ENCODE data around the gene GARIN1A.
"Not testable (repeated sequence)": the region's sequence is repeated elsewhere in the genome, so short reads cannot be mapped to it uniquely, and the experiment has no call there.

The GARIN1A gene

GRCh38 chr7:128683738-128684137 is 11.6 kb downstream of the GARIN1A start:
- not testable (repeated sequence) for DNase-seq (ENCODE audit: low spot score)

GRCh38 chr7:128687131-128687530 is 15.0 kb downstream of the GARIN1A start:
- DNase-seq (ENCODE audit: low spot score) = no peak

GRCh38 chr7:128688492-128688891 is 16.4 kb downstream of the GARIN1A start:
- no peak for DNase-seq (ENCODE audit: low spot score)

- not testable (repeated sequence) for DNase-seq (ENCODE audit: low spot score)
These were observed 17.3 kb downstream of the GARIN1A start for GRCh38 chr7:128689161-128689935.

- no peak for DNase-seq (ENCODE audit: low spot score)
These were observed 19.1 kb downstream of the GARIN1A start for GRCh38 chr7:128691227-128691626.

- DNase-seq (ENCODE audit: low spot score) = no peak
These were observed 20.7 kb downstream of the GARIN1A start for GRCh38 chr7:128692623-128693270.

- no peak for DNase-seq (ENCODE audit: low spot score)
These were observed 21.4 kb downstream of the GARIN1A start for GRCh38 chr7:128693373-128694015.

- no peak for DNase-seq (ENCODE audit: low spot score)
These were observed 22.6 kb downstream of the GARIN1A start for GRCh38 chr7:128694738-128695137.

- DNase-seq (ENCODE audit: low spot score) = peak; percentile 72
These were observed 25.3 kb downstream of the GARIN1A start for GRCh38 chr7:128697302-128697905.

- no peak for DNase-seq (ENCODE audit: low spot score)
These were observed 27.2 kb downstream of the GARIN1A start for GRCh38 chr7:128699196-128699712.

- no peak for DNase-seq (ENCODE audit: low spot score)
These were observed 27.8 kb downstream of the GARIN1A start for GRCh38 chr7:128699895-128700294.

- no peak for DNase-seq (ENCODE audit: low spot score)
These were observed 29.1 kb downstream of the GARIN1A start for GRCh38 chr7:128701062-128701785.

- DNase-seq (ENCODE audit: low spot score) = no peak
These were observed 31.6 kb downstream of the GARIN1A start for GRCh38 chr7:128703609-128704241.

GRCh38 chr7:128705891-128706333 is 33.8 kb downstream of the GARIN1A start:
- no peak for DNase-seq (ENCODE audit: low spot score)

GRCh38 chr7:128707752-128708151 is 35.7 kb downstream of the GARIN1A start:
- DNase-seq (ENCODE audit: low spot score) = no peak

- DNase-seq (ENCODE audit: low spot score) = peak; percentile 29
These were observed 36.1 kb downstream of the GARIN1A start for GRCh38 chr7:128708235-128708634.

- peak; percentile 60 for DNase-seq (ENCODE audit: low spot score)
These were observed 36.7 kb downstream of the GARIN1A start for GRCh38 chr7:128708824-128709223.

GRCh38 chr7:128710481-128710880 is 38.4 kb downstream of the GARIN1A start:
- no peak for DNase-seq (ENCODE audit: low spot score)

- DNase-seq (ENCODE audit: low spot score) = no peak
These were observed 41.7 kb downstream of the GARIN1A start for GRCh38 chr7:128713794-128714193.

- DNase-seq (ENCODE audit: low spot score) = no peak
These were observed 42.8 kb downstream of the GARIN1A start for GRCh38 chr7:128714701-128715495.

Data from iPS-NIHi11 (cell line).